OCI-LY1 (cell line): ENCODE data around the gene WDR41.

ENCODE experiments used
- H2AFZ ChIP-seq: fragments of 200-600 bp; sonication (generic), shearing (Covaris generic); 2 replicates; pipeline ENCODE4 v1.6.0; 2014; ENCODE audit warnings: antibody characterized with exemption, mild to moderate bottlenecking, low read length
- H3F3A ChIP-seq: fragments of 200-600 bp; sonication (generic), shearing (Covaris generic); 2 replicates; pipeline ENCODE4 v1.6.0; 2014; ENCODE audit warnings: mild to moderate bottlenecking, antibody characterized with exemption, low read length, moderate library complexity; ENCODE audit not compliant: insufficient read depth
- H3K27ac ChIP-seq: fragments of 200-600 bp; sonication (generic); 2 replicates; pipeline ENCODE4 v1.5.1; 2014; ENCODE audit warnings: low read length, mixed run types, mild to moderate bottlenecking, low read depth; ENCODE audit not compliant: poor library complexity, severe bottlenecking
- H3K27me3 ChIP-seq: fragments of 200-600 bp; sonication (generic); 2 replicates; pipeline ENCODE4 v1.6.0; 2014; ENCODE audit warnings: antibody characterized with exemption, mild to moderate bottlenecking, low read length, moderate library complexity; ENCODE audit not compliant: insufficient read depth
- H3K36me3 ChIP-seq: fragments of 200-600 bp; sonication (generic); 2 replicates; pipeline ENCODE4 v1.6.1; 2014; ENCODE audit warnings: mild to moderate bottlenecking, antibody characterized with exemption, low read length, moderate library complexity, mixed read lengths; ENCODE audit not compliant: insufficient read depth
- H3K4me1 ChIP-seq: fragments of 200-600 bp; sonication (generic); 2 replicates; pipeline ENCODE4 v1.5.1; 2014; ENCODE audit warnings: mild to moderate bottlenecking, low read length, moderate library complexity; ENCODE audit not compliant: insufficient read depth, severe bottlenecking
- H3K4me2 ChIP-seq: fragments of 200-600 bp; sonication (generic), shearing (Covaris generic); 2 replicates; pipeline ENCODE4 v1.6.1; 2014; ENCODE audit warnings: low read length
- H3K4me3 ChIP-seq: fragments of 200-600 bp; sonication (generic); 2 replicates; pipeline ENCODE4 v1.5.1; 2014; ENCODE audit warnings: low read length, low read depth, mild to moderate bottlenecking, mixed read lengths; ENCODE audit not compliant: poor library complexity, severe bottlenecking
- H3K79me2 ChIP-seq: fragments of 200-600 bp; shearing (Covaris generic); 2 replicates; pipeline ENCODE4 v1.6.1; 2016; ENCODE audit warnings: mixed run types, low read length, mixed read lengths; ENCODE audit not compliant: insufficient read depth
- H3K9ac ChIP-seq: fragments of 200-600 bp; sonication (generic), shearing (Covaris generic); 2 replicates; pipeline ENCODE4 v1.6.1; 2014; ENCODE audit warnings: mild to moderate bottlenecking, low read length, mixed read lengths
- H3K9me2 ChIP-seq: fragments of 200-600 bp; sonication (generic), shearing (Covaris generic); 2 replicates; pipeline ENCODE4 v1.6.1; 2014; ENCODE audit warnings: low read depth, mild to moderate bottlenecking, low read length, mixed read lengths
- H3K9me3 ChIP-seq: fragments of 200-600 bp; shearing (Covaris generic); 2 replicates; pipeline ENCODE4 v1.6.1; 2014; ENCODE audit warnings: low read length, mixed read lengths
- H4K20me1 ChIP-seq: fragments of 200-600 bp; sonication (generic), shearing (Covaris generic); 2 replicates; pipeline ENCODE4 v1.6.0; 2016; ENCODE audit warnings: mild to moderate bottlenecking, low read length; ENCODE audit not compliant: insufficient read depth
- EZH2 ChIP-seq: fragments of 200-600 bp; sonication (generic), shearing (Covaris generic); IDR thresholded peaks from 2 replicates; pipeline ENCODE4 v1.8.0; 2017; ENCODE audit warnings: borderline replicate concordance, mixed run types, mild to moderate bottlenecking, antibody characterized with exemption, low read length, moderate library complexity, mixed read lengths
- TF ChIP-seq, protein P1 (sequence below): fragments of 200-600 bp; sonication (generic), shearing (Covaris generic); IDR thresholded peaks from 2 replicates; pipeline ENCODE4 v1.5.1; 2017; ENCODE audit warnings: mild to moderate bottlenecking, antibody characterized with exemption, low read length, moderate library complexity, mixed read lengths

Gene WDR41

GRCh38 chr5:77398896-77399295, 93.2 kb downstream of the WDR41 start:
- H3F3A ChIP-seq = no peaks in the 10 kb centered on the region
- no peaks in the 10 kb centered on the region for H3K9me2 ChIP-seq
- no peaks in the 10 kb centered on the region for H3K4me1 ChIP-seq
- no peaks in the 10 kb centered on the region for H3K36me3 ChIP-seq
- H3K27ac ChIP-seq = no peak overlapping the region
- H2AFZ ChIP-seq = no peak overlapping the region
- H3K27me3 ChIP-seq = no peaks in the 10 kb centered on the region
- no peak for TF ChIP-seq EZH2
- TF ChIP-seq, protein P1, sequence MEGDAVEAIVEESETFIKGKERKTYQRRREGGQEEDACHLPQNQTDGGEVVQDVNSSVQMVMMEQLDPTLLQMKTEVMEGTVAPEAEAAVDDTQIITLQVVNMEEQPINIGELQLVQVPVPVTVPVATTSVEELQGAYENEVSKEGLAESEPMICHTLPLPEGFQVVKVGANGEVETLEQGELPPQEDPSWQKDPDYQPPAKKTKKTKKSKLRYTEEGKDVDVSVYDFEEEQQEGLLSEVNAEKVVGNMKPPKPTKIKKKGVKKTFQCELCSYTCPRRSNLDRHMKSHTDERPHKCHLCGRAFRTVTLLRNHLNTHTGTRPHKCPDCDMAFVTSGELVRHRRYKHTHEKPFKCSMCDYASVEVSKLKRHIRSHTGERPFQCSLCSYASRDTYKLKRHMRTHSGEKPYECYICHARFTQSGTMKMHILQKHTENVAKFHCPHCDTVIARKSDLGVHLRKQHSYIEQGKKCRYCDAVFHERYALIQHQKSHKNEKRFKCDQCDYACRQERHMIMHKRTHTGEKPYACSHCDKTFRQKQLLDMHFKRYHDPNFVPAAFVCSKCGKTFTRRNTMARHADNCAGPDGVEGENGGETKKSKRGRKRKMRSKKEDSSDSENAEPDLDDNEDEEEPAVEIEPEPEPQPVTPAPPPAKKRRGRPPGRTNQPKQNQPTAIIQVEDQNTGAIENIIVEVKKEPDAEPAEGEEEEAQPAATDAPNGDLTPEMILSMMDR = no peak
- no peak overlapping the region for H3K4me2 ChIP-seq
- no peaks in the 10 kb centered on the region for H3K9me3 ChIP-seq
- H3K79me2 ChIP-seq = no peaks in the 10 kb centered on the region
- no peak overlapping the region for H3K4me3 ChIP-seq
- H3K9ac ChIP-seq = no peak overlapping the region
- H4K20me1 ChIP-seq = no peaks in the 10 kb centered on the region

GRCh38 chr5:77398458-77398857, 93.7 kb downstream of the WDR41 start:
- Histone ChIP-seq H4K20me1 (no peaks in the 10 kb centered on the region), H3K27me3 (no peaks in the 10 kb centered on the region), H3K9me3 (no peaks in the 10 kb centered on the region), H3K9ac (no peak overlapping the region), H3K79me2 (no peaks in the 10 kb centered on the region), H3K4me3 (no peak overlapping the region), H3K4me2 (no peak overlapping the region), H3K4me1 (no peaks in the 10 kb centered on the region), H3F3A (no peaks in the 10 kb centered on the region), H3K36me3 (no peaks in the 10 kb centered on the region), H3K27ac (no peak overlapping the region), H3K9me2 (no peaks in the 10 kb centered on the region), H2AFZ (no peak overlapping the region)
- TF ChIP-seq, protein P1 = no peak
- TF ChIP-seq EZH2 = no peak

DNA sequence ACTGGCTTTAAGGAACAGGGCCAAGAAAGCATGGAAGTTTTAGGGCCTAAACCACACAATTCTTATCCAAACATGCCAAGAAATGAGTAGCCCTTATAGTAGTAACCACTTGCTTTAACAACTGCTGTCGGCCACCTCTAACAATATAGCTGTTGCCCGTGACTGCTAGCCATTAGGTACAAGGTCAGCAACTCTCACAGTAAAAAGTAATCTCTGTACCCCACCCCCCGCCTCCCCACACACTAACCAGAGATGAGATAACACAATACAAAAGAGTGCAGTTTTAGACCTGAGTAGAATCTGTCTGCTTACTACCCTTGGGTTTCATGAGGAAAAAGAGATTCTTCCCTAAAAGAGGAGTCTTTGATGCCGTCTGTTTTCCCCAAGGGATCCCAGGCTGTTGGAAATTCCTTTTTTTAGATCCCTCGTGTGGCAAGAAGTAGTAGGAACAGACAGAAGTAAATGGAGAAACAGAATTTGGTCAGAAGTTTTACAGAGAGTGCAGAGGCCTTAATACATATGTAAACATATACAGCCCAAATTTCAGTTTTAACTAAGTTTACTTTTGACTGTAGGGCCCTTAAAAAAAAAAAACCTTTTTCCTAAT, 94.3 kb downstream of the WDR41 start:
- no peaks in the 10 kb centered on the region for H4K20me1 ChIP-seq
- no peaks in the 10 kb centered on the region for H3K9me2 ChIP-seq
- H3F3A ChIP-seq = no peaks in the 10 kb centered on the region
- no peak overlapping the region for H2AFZ ChIP-seq
- no peaks in the 10 kb centered on the region for H3K9me3 ChIP-seq
- no peaks in the 10 kb centered on the region for H3K36me3 ChIP-seq
- no peaks in the 10 kb centered on the region for H3K79me2 ChIP-seq
- H3K27ac ChIP-seq = no peak overlapping the region
- H3K4me1 ChIP-seq = no peaks in the 10 kb centered on the region
- no peak overlapping the region for H3K4me3 ChIP-seq
- H3K9ac ChIP-seq = no peak overlapping the region
- H3K27me3 ChIP-seq = no peaks in the 10 kb centered on the region
- no peak overlapping the region for H3K4me2 ChIP-seq
- TF ChIP-seq, protein P1 = no peak
- TF ChIP-seq EZH2 = no peak
